COLO829 (cell line): ENCODE results near the gene CBFA2T2.
"Not testable (repeated sequence)": the region's sequence is repeated elsewhere in the genome, so short reads cannot be mapped to it uniquely, and the experiment has no call there.

Source experiments
- DNase-seq: peaks from one replicate; pipeline ENCODE4 v3.0.0; 2012; ENCODE audit warnings: low spot score

The CBFA2T2 gene

DNA sequence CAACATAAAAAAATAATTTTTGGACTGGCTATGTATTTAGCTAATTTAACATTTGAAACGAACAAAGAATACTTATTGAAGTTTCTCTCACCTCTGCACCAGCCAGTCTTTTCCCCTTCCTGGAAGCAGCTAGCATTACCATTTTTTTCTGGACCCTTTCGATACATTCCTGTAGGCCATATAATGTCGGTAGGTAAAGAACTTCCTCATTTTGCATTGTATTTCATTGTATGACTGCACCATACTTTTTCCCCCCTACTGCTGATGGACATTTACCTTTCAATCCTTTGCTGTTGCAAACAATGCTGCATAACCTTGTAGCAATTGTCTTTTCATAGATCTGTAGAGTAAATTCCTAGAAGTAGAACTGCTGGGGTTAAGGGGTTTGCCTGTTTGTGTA lies 17.6 kb downstream of the CBFA2T2 start:
- no peak for DNase-seq

DNA sequence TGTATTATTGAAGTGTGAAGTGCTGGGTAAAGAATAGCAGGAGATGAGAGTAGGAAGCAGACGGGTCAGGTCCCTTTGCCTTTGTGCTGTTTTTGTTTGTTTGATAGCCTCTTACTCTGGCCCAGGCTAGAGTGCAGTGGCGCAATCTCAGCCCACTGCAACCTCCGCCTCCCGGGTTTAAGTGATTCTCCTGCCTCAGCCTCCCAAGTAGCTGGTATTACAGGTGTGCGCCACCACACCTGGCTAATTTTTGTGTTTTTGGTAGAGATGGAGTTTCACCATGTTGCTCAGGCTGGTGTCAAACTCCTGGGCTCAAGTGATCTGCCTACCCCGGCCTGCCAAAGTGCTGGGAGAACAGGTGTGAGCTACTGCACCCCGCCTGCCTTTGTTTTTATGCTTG lies 18.1 kb downstream of the CBFA2T2 start:
- not testable (repeated sequence) for DNase-seq

DNA sequence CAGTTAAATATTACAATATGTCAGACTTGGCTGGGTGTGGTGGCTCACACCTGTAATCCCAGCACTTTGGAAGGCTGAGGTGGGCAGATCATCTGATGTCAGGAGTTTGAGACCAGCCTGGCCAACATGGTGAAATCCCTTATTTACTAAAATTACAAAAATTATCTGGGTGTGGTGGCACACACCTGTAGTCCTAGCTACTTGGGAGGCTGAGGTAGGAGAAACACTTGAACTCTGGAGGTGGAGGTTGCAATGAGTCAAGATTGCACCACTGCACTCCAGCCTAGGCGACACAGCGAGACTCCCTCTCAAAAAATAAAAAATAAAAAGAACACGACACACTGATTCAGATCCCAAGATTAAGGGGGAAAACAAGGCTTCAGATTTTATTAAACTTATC lies 19.2 kb downstream of the CBFA2T2 start:
- DNase-seq, result not testable (repeated sequence)

DNA sequence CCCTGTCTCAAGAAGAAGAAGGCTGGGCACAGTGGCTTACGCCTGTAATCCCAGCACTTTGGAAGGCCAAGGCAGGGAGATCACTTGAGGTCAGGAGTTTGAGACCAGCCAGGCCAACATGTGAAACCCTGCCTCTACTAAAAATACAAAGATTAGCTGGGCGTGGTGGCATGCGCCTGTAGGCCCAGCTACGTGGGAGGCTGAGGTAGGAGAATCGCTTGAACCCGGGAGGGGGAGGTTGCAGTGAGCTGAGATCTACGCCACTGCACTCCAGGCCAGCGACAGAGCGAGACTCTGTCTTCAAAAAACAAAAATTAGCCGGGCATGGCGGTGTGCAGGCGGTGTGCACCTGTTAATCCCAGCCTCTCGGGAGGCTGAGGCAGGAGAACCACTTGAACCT lies 22.0 kb downstream of the CBFA2T2 start:
- not testable (repeated sequence) for DNase-seq

GRCh38 chr20:33515569-33516216 lies 25.8 kb downstream of the CBFA2T2 start:
- no peak for DNase-seq

- no peak for DNase-seq
Observed at GRCh38 chr20:33516882-33517281, 27.0 kb downstream of the CBFA2T2 start.

- DNase-seq, result peak; percentile 56
Observed at GRCh38 chr20:33518071-33518470, 28.2 kb downstream of the CBFA2T2 start.

DNA sequence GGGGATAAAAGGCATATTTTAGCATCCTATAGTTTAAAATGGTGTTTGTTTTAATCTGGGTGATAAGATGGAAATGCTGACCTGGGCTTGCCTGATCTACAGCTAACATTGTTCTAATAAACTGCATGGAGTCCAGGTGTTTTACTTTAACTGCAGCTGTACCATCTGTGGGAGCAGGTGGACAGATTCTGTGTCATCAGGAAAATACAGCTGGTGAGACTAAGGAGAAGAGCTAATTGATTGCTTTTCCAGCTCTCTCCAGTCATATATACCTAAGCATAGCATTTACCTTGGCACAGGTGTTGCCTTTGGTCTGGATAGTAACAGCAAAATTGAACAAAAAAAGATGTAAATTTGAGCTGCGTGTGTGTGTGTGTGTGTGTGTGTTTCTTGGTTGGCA lies 31.6 kb downstream of the CBFA2T2 start:
- DNase-seq, result no peak

GRCh38 chr20:33522256-33522820 lies 32.4 kb downstream of the CBFA2T2 start:
- no peak for DNase-seq

- no peak for DNase-seq
Observed at GRCh38 chr20:33524261-33524660, 34.4 kb downstream of the CBFA2T2 start.

GRCh38 chr20:33526769-33527168 lies 36.9 kb downstream of the CBFA2T2 start:
- no peak for DNase-seq

GRCh38 chr20:33531047-33531877 lies 41.4 kb downstream of the CBFA2T2 start:
- peak; percentile 67 for DNase-seq

DNA sequence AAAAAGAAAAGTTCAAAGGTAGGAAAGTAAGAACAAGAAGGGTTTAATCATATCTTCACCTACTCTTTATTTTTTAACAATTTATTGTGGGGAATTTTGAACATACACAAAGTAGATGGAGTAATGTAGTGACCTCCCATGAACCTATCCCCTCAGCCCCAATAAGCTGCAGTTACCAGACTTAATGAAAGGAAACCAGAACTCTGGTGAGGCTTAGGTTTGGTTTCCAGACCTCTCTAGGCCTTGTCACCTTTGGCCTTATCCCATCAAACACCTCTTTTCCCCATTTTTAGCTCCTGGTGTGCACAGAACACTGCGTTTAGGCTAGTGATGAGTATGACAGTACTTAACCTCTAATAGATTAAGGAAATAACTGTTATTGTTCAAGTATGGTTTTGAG lies 42.0 kb downstream of the CBFA2T2 start:
- no peak for DNase-seq

DNA sequence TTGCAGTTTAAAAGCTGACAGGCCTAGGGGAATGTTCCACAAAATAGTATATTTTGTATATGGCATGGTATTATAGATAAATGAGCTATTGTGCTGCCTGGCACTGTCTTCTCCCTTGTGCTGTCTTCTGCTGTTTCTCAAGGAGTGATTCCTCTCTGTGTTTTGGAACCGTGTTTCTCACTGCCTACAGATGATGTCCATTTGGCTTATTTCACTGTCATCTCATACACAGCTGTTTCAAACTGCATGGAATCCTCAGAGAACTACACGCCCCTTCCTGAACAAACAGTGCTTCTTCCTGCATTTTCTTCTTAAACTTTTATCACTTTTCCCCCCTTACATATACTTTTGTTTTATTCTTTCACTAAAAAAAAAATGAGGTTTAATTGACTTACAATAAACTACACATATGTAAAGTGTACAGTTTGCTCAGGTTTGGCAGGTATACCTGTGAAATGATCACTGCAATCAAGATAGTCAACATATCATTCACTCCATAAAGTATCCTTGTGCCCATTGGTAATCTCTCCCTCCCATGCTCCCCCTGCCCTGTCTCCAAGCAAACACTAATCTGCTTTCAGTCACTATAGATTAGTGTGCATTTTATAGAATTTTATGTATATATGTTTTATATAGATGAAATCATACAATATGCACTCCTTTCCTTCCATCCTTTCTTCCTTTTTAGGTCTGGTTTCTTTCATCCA lies 43.0 kb downstream of the CBFA2T2 start:
- DNase-seq, result no peak

GRCh38 chr20:33535717-33536116 lies 45.8 kb downstream of the CBFA2T2 start:
- not testable (repeated sequence) for DNase-seq

DNA sequence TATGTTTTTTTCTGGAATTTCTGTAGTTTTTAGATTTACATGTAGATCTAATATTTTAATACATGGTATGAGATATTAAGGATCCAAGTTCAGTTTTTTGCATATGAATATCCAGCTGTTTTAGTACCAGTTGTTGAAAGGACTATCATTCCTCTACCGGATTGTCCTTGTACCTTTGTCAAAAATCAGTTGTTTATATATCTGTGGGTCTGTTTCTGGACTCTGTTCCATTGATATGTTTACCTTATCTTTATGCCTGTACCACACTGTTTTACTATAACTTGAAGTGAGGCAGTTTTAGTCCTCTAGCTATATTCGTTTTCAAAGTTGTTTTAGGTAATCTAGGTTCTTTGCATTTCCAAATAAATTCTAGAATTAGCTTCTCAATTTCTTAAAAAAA lies 47.7 kb downstream of the CBFA2T2 start:
- no peak for DNase-seq

GRCh38 chr20:33539129-33539528 lies 49.2 kb downstream of the CBFA2T2 start:
- DNase-seq, result no peak

GRCh38 chr20:33540427-33540826 lies 50.5 kb downstream of the CBFA2T2 start:
- no peak for DNase-seq

DNA sequence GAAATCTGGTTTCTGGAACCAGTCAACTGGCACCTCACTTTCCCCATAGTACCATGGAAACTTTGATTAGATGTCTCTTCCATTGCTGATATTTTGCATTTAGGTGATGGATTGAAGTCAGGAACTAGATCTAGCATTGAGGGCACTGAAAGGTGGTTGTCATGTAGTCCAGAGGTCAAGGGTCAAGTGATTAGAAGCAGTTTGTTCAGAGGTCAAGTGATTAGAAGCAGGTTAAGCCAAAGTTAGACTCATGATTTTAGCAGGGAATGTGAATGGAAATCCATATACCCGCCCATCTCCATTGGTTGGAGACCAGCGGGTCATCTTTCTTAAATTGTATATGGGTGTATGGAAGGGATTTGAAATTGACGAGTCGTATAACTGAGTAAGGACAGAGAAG lies 51.2 kb downstream of the CBFA2T2 start:
- no peak for DNase-seq

DNA sequence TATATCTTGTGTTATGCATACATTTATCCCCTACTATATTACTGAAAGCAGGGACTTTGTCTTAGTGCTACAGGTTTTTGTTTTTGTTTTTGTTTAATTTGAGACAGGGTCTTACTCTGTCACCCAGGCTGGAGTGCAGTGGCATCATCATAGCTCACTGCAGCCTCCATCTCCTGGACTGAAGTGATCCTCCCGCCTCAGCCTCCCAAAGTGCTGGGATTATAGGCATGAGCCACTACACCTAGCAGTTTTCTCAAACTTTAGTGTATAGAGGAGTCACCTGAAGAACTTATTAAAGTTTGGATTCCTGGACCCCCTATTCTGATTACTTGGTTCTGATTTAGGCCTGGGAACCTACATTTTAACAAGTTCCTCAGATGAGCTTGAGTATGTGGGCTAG lies 51.9 kb downstream of the CBFA2T2 start:
- no peak for DNase-seq

- DNase-seq, result no peak
Observed at GRCh38 chr20:33545763-33546162, 55.9 kb downstream of the CBFA2T2 start.

- no peak for DNase-seq
Observed at GRCh38 chr20:33549229-33549999, 59.5 kb downstream of the CBFA2T2 start.
